Anterior cingulate cortex (tissue), 58 donors: ENCODE measurements around the gene SLC26A11.

Experiments used
- DNase-seq, 58 donors: peaks; one replicate each; lab custom pipeline; 2025; lab: John Stamatoyannopoulos, UW

The SLC26A11 gene

GRCh38 chr17:80216473-80217456 lies 3.5 kb upstream of the SLC26A11 start:
- DNase-seq: no peak

- no peak for DNase-seq
Measured at GRCh38 chr17:80217703-80218362, 2.4 kb upstream of the SLC26A11 start.

GRCh38 chr17:80218391-80218790 lies 1.8 kb upstream of the SLC26A11 start:
- DNase-seq: no peak

- DNase-seq: peak in 9 of 58 donors; percentile 13 to 48 (median 24)
Measured at GRCh38 chr17:80219013-80219762, 1.0 kb upstream of the SLC26A11 start.

- DNase-seq: no peak
Measured at GRCh38 chr17:80219763-80220053, 519 bp upstream of the SLC26A11 start.

- DNase-seq: peak in 32 of 58 donors; percentile 6 to 66 (median 31)
Measured at GRCh38 chr17:80220736-80221215, 549 bp downstream of the SLC26A11 start.

GRCh38 chr17:80221351-80222105 lies 1.3 kb downstream of the SLC26A11 start:
- no peak for DNase-seq

GRCh38 chr17:80222376-80223141 lies 2.3 kb downstream of the SLC26A11 start:
- no peak for DNase-seq

- DNase-seq: peak in 1 of 58 donors; percentile 40
Measured at GRCh38 chr17:80223142-80223815, 3.1 kb downstream of the SLC26A11 start.

- DNase-seq: no peak
Measured at GRCh38 chr17:80223838-80224497, 3.7 kb downstream of the SLC26A11 start.

GRCh38 chr17:80224683-80225082 lies 4.5 kb downstream of the SLC26A11 start:
- no peak for DNase-seq

GRCh38 chr17:80225230-80225629 lies 5.0 kb downstream of the SLC26A11 start:
- no peak for DNase-seq

- no peak for DNase-seq
Measured at GRCh38 chr17:80227156-80227555, 6.9 kb downstream of the SLC26A11 start.

- DNase-seq: no peak
Measured at GRCh38 chr17:80227666-80228065, 7.4 kb downstream of the SLC26A11 start.

GRCh38 chr17:80228477-80228876 lies 8.2 kb downstream of the SLC26A11 start:
- no peak for DNase-seq

- no peak for DNase-seq
Measured at GRCh38 chr17:80229011-80229410, 8.8 kb downstream of the SLC26A11 start.

GRCh38 chr17:80232438-80232837 lies 12.2 kb downstream of the SLC26A11 start:
- no peak for DNase-seq

- DNase-seq: no peak
Measured at GRCh38 chr17:80233202-80233601, 13.0 kb downstream of the SLC26A11 start.
